ENCODE results near the gene MPP4.

DNA sequence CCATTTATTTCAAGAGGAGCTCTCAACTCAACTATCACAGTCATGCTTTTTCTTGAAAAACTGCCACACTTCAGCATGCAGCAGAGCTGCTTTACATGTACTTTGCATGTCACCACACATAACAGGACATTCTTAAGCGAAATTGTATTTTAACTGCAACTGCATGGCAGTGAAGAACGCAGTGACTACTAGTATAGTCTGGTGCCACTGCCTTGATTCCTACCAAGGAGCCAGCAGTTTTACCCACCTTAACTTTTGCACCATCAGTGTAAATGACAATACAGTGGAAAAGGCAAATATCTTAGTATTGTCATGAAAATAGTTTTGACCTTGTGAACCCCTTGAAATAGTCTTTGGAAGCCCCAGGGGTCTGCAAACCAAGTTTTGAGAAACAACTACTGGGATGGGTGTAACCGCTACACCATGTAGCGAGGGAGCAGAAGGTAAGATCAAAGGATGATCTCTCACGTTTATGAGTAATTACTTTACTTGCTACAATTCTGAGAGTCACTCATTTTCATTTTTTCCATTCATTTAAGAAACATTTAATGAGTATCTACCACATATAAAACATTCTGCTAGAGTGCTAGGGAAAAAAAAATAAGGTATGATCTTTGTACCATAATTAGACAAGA, 32.3 kb upstream of the MPP4 start:
- no peak for TF ChIP-seq CTCF (conservative IDR thresholded peaks at IDR 0.05)
- TF ChIP-seq ZFX (IDR thresholded peaks at IDR 0.05), result no peak

All from C4-2B (cell line).